IMR-90 (cell line): ENCODE results near the gene JPH4.

ENCODE experiments used
- BHLHE40 ChIP-seq: fragments of 150-350 bp; IDR thresholded peaks from 2 replicates; pipeline ENCODE4 v1.6.1; 2016; ENCODE audit warnings: mild to moderate bottlenecking, low read depth, low read length
- CHD1 ChIP-seq: IDR thresholded peaks from 2 replicates; pipeline ENCODE4 v1.6.1; 2012; ENCODE audit warnings: low read depth, low read length, improper control_type of control experiment
- MAFK ChIP-seq: IDR thresholded peaks from 2 replicates; pipeline ENCODE4 v1.6.1; 2012; ENCODE audit warnings: low read depth, low read length, improper control_type of control experiment
- MAZ ChIP-seq: IDR thresholded peaks from 2 replicates; pipeline ENCODE4 v1.6.1; 2012; ENCODE audit warnings: low read depth, mild to moderate bottlenecking, low read length, improper control_type of control experiment, moderate library complexity, borderline replicate concordance
- NFE2L2 ChIP-seq: fragments of 150-350 bp; IDR thresholded peaks from 2 replicates; pipeline ENCODE4 v1.6.1; 2016; ENCODE audit warnings: low read depth, mild to moderate bottlenecking, low read length
- POLR2A ChIP-seq: IDR thresholded peaks from 2 replicates; pipeline ENCODE4 v1.6.1; 2012; ENCODE audit warnings: mild to moderate bottlenecking, low read depth, low read length
- RAD21 ChIP-seq: IDR thresholded peaks from 2 replicates; pipeline ENCODE4 v1.6.1; 2012; ENCODE audit warnings: low read length, improper control_type of control experiment
- RCOR1 ChIP-seq: IDR thresholded peaks from 2 replicates; pipeline ENCODE4 v1.6.1; 2012; ENCODE audit warnings: mild to moderate bottlenecking, low read length, improper control_type of control experiment; ENCODE audit not compliant: insufficient replicate concordance
- RFX5 ChIP-seq: IDR thresholded peaks from 2 replicates; pipeline ENCODE4 v1.8.0; 2012; ENCODE audit warnings: low read depth, mild to moderate bottlenecking, low read length, moderate library complexity
- SMC3 ChIP-seq: fragments of 150-350 bp; IDR thresholded peaks from 2 replicates; pipeline ENCODE4 v1.6.1; 2016; ENCODE audit warnings: low read depth, mild to moderate bottlenecking, antibody characterized with exemption, low read length, moderate library complexity
- TF ChIP-seq, protein P1 (sequence below): conservative IDR thresholded peaks from 2 replicates; pipeline ENCODE4 v1.5.1; 2012; ENCODE audit warnings: mild to moderate bottlenecking, low read depth, low read length, improper control_type of control experiment

DNA sequence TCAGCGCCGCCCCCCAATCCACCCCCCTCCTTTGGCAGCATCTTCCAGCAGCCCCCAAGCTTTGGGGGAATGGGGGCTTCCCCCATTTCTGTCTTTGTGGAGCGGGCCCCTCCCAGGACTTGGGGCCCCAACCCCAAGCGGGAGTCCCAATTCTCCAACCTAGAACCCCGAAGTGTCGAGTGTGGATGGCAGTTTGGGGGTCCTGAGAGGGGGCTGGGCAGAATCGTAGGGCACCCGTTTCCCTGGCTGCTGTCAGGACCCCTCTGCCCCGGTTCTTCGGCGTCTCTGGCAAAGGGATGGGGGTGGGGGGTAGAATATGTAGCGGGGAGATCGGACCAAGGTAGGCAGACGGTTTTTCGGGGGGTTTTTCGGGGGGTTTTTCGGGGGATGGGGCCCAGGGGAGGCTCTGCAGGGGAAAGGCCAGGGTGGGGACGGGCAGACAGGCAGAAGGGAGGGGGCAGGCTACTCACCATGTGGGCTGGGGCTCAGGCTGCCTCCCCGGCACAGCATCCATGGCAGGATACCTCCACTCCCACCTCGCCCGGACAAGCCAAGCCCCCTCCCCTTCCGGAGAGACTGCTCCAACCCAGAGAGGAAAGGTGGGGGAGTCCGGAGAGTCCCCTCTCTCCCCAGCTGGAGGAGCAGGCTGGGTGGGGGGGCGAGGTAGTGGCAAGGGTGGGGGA is 739 bp downstream of the JPH4 start:
- TF ChIP-seq, protein P1, sequence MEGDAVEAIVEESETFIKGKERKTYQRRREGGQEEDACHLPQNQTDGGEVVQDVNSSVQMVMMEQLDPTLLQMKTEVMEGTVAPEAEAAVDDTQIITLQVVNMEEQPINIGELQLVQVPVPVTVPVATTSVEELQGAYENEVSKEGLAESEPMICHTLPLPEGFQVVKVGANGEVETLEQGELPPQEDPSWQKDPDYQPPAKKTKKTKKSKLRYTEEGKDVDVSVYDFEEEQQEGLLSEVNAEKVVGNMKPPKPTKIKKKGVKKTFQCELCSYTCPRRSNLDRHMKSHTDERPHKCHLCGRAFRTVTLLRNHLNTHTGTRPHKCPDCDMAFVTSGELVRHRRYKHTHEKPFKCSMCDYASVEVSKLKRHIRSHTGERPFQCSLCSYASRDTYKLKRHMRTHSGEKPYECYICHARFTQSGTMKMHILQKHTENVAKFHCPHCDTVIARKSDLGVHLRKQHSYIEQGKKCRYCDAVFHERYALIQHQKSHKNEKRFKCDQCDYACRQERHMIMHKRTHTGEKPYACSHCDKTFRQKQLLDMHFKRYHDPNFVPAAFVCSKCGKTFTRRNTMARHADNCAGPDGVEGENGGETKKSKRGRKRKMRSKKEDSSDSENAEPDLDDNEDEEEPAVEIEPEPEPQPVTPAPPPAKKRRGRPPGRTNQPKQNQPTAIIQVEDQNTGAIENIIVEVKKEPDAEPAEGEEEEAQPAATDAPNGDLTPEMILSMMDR = no peak
- TF ChIP-seq MAZ (no peak), RCOR1 (no peak), MAFK (no peak), RAD21 (no peak), BHLHE40 (no peak), RFX5 (no peak), POLR2A (no peak), CHD1 (no peak), SMC3 (no peak), NFE2L2 (no peak)
